K562 (cell line): Measurements from ENCODE around the gene MLLT11. TPM values are rescaled to one million over a fixed set of nuclear protein-coding genes. Genes with fewer than 3 reads are reported as not detected.

ENCODE experiments used
- BRD4 ChIP-seq: fragments of 200-600 bp; sonication (generic); IDR thresholded peaks from 2 replicates; pipeline ENCODE4 v1.6.1; 2017; ENCODE audit warnings: inconsistent platforms
- FOSL1 ChIP-seq: fragments of 200-800 bp; sonication (Bioruptor generic); conservative IDR thresholded peaks from 2 replicates; pipeline ENCODE4 v1.6.1; 2016; ENCODE audit warnings: missing genetic modification characterization, missing compliant biosample characterization
- GATAD2A ChIP-seq: fragments of 450-650 bp; IDR thresholded peaks from 2 replicates; pipeline ENCODE4 v1.6.1; 2017
- MEF2A ChIP-seq: IDR thresholded peaks from 2 replicates; pipeline ENCODE4 v1.6.1; 2011; ENCODE audit warnings: low read depth, mild to moderate bottlenecking, low read length, moderate library complexity; ENCODE audit not compliant: control insufficient read depth
- MNT ChIP-seq, 2 experiments: fragments of 450-650 bp; conservative IDR thresholded peaks; 2 replicates each; pipeline ENCODE4 v1.6.1; 2017; ENCODE audit warnings: mild to moderate bottlenecking in 2 of 2, moderate library complexity in 2 of 2
- ZNF175 ChIP-seq: fragments of 200-800 bp; sonication (Bioruptor generic); IDR thresholded peaks from 2 replicates; pipeline ENCODE4 v1.6.1; 2016; ENCODE audit warnings: low read depth, mild to moderate bottlenecking, missing genetic modification characterization, missing compliant biosample characterization
- ZNF592 ChIP-seq: fragments of 450-650 bp; IDR thresholded peaks from 2 replicates; pipeline ENCODE4 v1.6.1; 2017; ENCODE audit warnings: antibody characterized with exemption, mild to moderate bottlenecking
- polyA plus RNA-seq, 8 experiments: library from polyadenylated mRNA; depleted of rRNA in 4 of 8; stranded (reverse) in 5 of 8; unstranded in 3 of 8; fragments of >200 nt; fragmentation: Nextera tagmentation in 2 of 8; fragmentation: Illumina TruSeq in 1 of 8; extraction: Ambion mirVana in 2 of 8; extraction: Trizol in 1 of 8; gene quantifications; 2 replicates each; pipeline versions ENCODE4 v1.2.1 to v1.2.3, GENCODE V29; 2011 to 2014; ENCODE audit warnings: inconsistent platforms in 1 of 8, missing spikeins in 1 of 8
- total RNA-seq, 7 experiments: library from RNA; depleted of rRNA in 6 of 7; stranded (reverse); fragments of >200 nt in 6 of 7; fragmentation: Illumina TruSeq in 2 of 7; extraction: Trizol in 2 of 7; gene quantifications; 2 replicates each; pipeline versions ENCODE4 v1.2.1 to v1.2.3, GENCODE V29; 2011 to 2021; ENCODE audit warnings: low replicate concordance in 1 of 7

The MLLT11 gene
- total and polyA plus RNA-seq, 9 of the 15 experiments (the other 6 are each of a cell fraction or from before 2014, with no cell fraction given): 12.1 to 91.0 (median 22.0) TPM

GRCh38 chr1:151060657-151061421, 642 bp downstream of the MLLT11 start (continued):
- TF ChIP-seq MNT (conservative IDR thresholded peaks at IDR 0.05) (0 out of 4 replicates have a peak, but pooled peaks of 1 of the 2 experiments have one; percentile 23), ZNF592 (peak; percentile 65; the same call in 1 of the 2 replicates), BRD4 (no peak), FOSL1 (tag) (no peak), GATAD2A (0 out of 2 replicates have a peak, but pooled peaks have one; percentile 59), ZNF175 (CRISPR knock-in tag) (no peak), MEF2A (no peak)
- TF ChIP-seq, all 486 proteins: peak for 29
